Calu3 (cell line): Measurements from ENCODE around the gene ELL. TPM values are rescaled to one million over a fixed set of nuclear protein-coding genes. Genes with fewer than 3 reads are reported as not detected.

ENCODE experiments used
- BruUV-seq: library from RNA; stranded (reverse); fragments of 400-500 nt; replicated peaks from 2 replicates; lab custom pipeline; 2021; lab: Mats Ljungman, UMichigan
- CTCF ChIA-PET: fragments of 300-600 bp; sonication (Branson Sonifier 250); formaldehyde crosslinking; loops from one replicate; lab custom pipeline; 2022; ENCODE audit warnings: antibody characterized with exemption; lab: Charles Lee
- DNase-seq: peaks from one replicate; pipeline ENCODE4 v3.0.0; 2022
- H3K27ac Mint-ChIP-seq: one replicate; pipeline ENCODE4 v1.8.0; 2022; ENCODE audit warnings: mixed read lengths; ENCODE audit not compliant: unreplicated experiment
- H3K27me3 Mint-ChIP-seq: one replicate; pipeline ENCODE4 v1.8.0; 2022; ENCODE audit warnings: mixed read lengths; ENCODE audit not compliant: unreplicated experiment
- H3K36me3 Mint-ChIP-seq: one replicate; pipeline ENCODE4 v1.8.0; 2022; ENCODE audit warnings: mild to moderate bottlenecking, moderate library complexity, mixed read lengths; ENCODE audit not compliant: insufficient read depth, unreplicated experiment
- H3K4me1 Mint-ChIP-seq: one replicate; pipeline ENCODE4 v1.8.0; 2022; ENCODE audit warnings: mild to moderate bottlenecking, low read depth, mixed read lengths; ENCODE audit not compliant: unreplicated experiment
- H3K4me3 Mint-ChIP-seq: one replicate; pipeline ENCODE4 v1.8.0; 2022; ENCODE audit warnings: mild to moderate bottlenecking, low read depth, moderate library complexity, mixed read lengths; ENCODE audit not compliant: unreplicated experiment
- H3K9me3 Mint-ChIP-seq: one replicate; pipeline ENCODE4 v1.8.0; 2022; ENCODE audit warnings: low read depth, mixed read lengths; ENCODE audit not compliant: unreplicated experiment
- intact Hi-C: fragments of 100-400 bp; cut with micrococcal nuclease; formaldehyde crosslinking; loops from one replicate; pipeline ENCODE4 v1.10.0; 2022; ENCODE audit not compliant: unreplicated experiment
- total RNA-seq: library from RNA; stranded (reverse); gene quantifications from 2 replicates; pipeline ENCODE4 v1.2.3, GENCODE V29; 2022
- TF ChIP-seq, protein P1 (sequence below): fragments of 200-600 bp; IDR thresholded peaks from one replicate; pipeline ENCODE4 v1.8.0; 2022; ENCODE audit warnings: antibody characterized with exemption; ENCODE audit not compliant: unreplicated experiment

ELL gene
- total RNA-seq, 1 experiment from 2014 or later = 11.0 TPM

DNA sequence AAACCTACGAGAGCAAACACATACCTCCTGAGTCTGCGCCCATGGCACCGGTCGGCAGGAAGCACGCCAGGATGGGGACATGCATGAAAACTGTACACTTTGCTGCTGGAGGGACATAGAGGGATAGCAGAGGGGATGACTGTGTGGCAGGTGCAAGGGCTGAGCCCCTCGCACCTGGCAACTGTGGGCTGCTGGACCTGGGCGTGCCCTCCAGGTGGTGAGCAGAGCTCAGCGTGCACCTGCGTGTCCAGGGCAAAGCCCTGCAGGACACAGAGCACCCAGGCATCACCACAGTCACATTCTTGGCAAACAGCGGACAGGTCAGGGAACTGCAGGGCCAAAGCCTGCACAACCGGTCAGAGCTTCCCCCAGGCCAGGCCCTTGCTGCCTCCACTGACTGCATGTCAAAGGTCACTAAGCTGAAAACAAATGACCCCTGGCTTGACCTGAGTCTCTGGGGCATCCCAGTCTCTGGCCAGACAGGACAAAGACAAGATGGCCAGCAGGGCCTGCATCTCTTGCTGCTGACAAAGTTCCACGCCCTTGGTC lies 75.0 kb downstream of the ELL start:
- H3K9me3 Mint-ChIP-seq = peaks cover 2% of the 10 kb centered on the region
- intact Hi-C loops = no loop called here
- H3K4me1 Mint-ChIP-seq = peaks cover 9% of the 10 kb centered on the region
- H3K27me3 Mint-ChIP-seq = no peaks in the 10 kb centered on the region
- peaks cover 27% of the 10 kb centered on the region for H3K36me3 Mint-ChIP-seq
- CTCF ChIA-PET = no interaction called here
- no peak overlapping the region for H3K27ac Mint-ChIP-seq
- DNase-seq = no peak
- H3K4me3 Mint-ChIP-seq = no peak overlapping the region
- no TSS peak for BruUV-seq
- TF ChIP-seq, protein P1, sequence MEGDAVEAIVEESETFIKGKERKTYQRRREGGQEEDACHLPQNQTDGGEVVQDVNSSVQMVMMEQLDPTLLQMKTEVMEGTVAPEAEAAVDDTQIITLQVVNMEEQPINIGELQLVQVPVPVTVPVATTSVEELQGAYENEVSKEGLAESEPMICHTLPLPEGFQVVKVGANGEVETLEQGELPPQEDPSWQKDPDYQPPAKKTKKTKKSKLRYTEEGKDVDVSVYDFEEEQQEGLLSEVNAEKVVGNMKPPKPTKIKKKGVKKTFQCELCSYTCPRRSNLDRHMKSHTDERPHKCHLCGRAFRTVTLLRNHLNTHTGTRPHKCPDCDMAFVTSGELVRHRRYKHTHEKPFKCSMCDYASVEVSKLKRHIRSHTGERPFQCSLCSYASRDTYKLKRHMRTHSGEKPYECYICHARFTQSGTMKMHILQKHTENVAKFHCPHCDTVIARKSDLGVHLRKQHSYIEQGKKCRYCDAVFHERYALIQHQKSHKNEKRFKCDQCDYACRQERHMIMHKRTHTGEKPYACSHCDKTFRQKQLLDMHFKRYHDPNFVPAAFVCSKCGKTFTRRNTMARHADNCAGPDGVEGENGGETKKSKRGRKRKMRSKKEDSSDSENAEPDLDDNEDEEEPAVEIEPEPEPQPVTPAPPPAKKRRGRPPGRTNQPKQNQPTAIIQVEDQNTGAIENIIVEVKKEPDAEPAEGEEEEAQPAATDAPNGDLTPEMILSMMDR = no peak

DNA sequence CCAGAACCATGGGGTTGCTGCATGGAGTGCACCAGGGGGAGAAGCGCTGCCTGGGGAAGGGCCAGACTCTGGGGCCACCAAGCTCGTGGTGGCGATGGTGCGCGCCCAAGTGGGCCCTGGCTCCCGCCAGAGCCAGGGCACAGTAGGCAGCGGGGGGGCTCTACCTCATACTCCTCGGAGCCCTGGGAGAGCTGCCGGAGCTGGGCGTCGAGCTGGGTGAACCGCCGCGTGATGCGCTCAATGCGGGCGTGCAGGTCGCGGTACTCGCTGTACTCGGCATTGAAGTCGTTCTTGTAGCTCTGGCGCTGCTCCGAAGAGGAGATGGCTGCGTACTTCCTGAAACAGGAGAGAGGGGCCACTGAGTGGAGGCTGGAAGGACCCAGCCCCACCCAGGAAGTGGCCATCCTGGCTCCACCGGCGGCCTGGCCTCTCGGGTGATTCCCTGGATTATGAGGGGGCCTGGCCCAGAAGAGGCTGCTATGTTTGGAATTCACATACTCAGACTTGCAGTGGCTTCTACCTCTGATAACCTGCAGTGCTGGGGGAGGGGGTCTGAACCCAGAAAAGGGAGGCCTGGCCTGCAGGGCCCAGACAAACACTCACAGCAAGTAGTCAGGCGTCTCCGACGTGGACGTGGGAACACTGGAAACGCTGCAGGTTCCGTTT lies 75.6 kb downstream of the ELL start:
- no peak overlapping the region for H3K27ac Mint-ChIP-seq
- intact Hi-C loops = no loop called here
- TF ChIP-seq, protein P1 = no peak

DNA sequence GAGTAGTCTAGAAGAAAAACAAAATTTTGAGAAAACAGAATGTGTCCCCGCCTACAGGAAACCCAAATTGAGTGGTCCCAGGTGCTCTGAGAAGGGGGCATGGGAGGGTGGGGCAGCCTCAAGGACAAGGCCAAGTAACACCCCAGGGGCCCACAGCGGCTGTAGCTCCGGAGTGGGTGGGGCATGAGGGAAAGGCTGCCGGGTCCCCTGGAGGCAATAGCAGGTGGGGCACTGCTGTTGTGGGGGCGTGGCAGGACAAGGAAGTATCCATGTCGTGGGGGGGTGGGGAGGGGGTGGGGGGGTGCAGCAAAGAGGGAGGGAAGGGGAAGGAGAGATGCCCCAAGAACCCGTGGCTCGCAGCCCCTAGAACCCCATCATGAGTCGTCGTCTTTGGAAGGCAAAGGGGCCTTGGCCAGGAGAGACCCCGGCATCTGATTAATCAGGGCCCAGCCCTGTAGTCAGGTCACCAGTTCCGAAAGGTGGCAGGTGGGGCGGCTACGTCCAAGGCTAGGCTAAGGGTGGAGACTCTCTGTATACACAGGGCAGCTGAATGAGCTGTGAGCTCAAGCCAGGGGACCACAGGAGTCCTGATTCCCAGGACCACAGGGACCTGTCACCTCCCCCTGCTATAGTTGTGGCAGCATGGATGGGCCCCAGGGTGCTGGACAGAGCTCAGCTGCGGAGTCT lies 76.5 kb downstream of the ELL start:
- H3K27ac Mint-ChIP-seq = no peak overlapping the region
- DNase-seq = no peak
- intact Hi-C loops = no loop called here
- H3K4me3 Mint-ChIP-seq = no peak overlapping the region
- no peaks in the 10 kb centered on the region for H3K27me3 Mint-ChIP-seq
- BruUV-seq = no TSS peak
- peaks cover 26% of the 10 kb centered on the region for H3K36me3 Mint-ChIP-seq
- TF ChIP-seq, protein P1 = no peak
- CTCF ChIA-PET = interaction anchor here (0.6 kb wide), 1 partner anchor 16 kb away, joined by 3 read pairs; no protein-coding TSS in a partner anchor
- peaks cover 2% of the 10 kb centered on the region for H3K9me3 Mint-ChIP-seq
- H3K4me1 Mint-ChIP-seq = peaks cover 15% of the 10 kb centered on the region

More for the DNA sequence above, 75.6 kb downstream of the ELL start:
- BruUV-seq = no TSS peak
- Mint-ChIP-seq H3K9me3 (peaks cover 2% of the 10 kb centered on the region), H3K27me3 (no peaks in the 10 kb centered on the region), H3K4me3 (no peak overlapping the region), H3K36me3 (peaks cover 27% of the 10 kb centered on the region), H3K4me1 (peaks cover 9% of the 10 kb centered on the region)
- CTCF ChIA-PET = no interaction called here
- DNase-seq = no peak

DNA sequence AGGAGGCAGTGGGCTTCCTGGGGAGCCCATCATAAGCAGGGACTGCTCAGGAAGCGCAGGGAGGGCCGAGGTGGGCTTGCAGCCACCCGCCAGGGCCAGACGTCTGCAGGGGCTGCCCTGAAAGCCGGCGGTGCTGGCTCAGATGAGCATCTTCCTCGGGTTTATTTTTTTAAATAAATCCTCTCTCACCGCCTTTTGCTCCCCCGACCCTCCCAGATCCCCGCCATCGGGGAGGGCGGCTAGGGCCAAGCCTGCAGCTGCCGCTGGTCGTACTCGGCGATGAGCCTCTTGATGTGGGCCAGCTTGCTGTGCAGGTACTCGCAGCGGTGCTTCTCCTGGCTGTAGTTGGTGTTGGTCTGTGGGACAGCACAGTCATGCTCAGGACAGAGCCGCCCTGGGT lies 77.4 kb downstream of the ELL start:
- H3K36me3 Mint-ChIP-seq = peaks cover 32% of the 10 kb centered on the region
- H3K9me3 Mint-ChIP-seq = peaks cover 2% of the 10 kb centered on the region
- no peak overlapping the region for H3K4me3 Mint-ChIP-seq
- intact Hi-C loops = no loop called here
- no peaks in the 10 kb centered on the region for H3K27me3 Mint-ChIP-seq
- TF ChIP-seq, protein P1 = no peak
- H3K27ac Mint-ChIP-seq = no peak overlapping the region
- no peak for DNase-seq
- BruUV-seq = no TSS peak
- CTCF ChIA-PET = no interaction called here
- H3K4me1 Mint-ChIP-seq = peaks cover 17% of the 10 kb centered on the region
